ENCODE data around the gene BLOC1S4.

BLOC1S4 gene

GRCh38 chr4:6692806-6693205 is 23.2 kb upstream of the BLOC1S4 start:
- no peak for TF ChIP-seq CTCF (IDR thresholded peaks at IDR 0.05; ENCODE audit: low read depth, low read length)
- H3K4me3 ChIP-seq (ENCODE audit: low read depth, low read length), result no peak overlapping the region
- DNase-seq (ENCODE audit: low read depth, low spot score), result peak; percentile 12
- in situ Hi-C loops (cut with HindIII; ENCODE audit: low sequenced_read_pairs), result no loop called here

- no peak within 1 kb of the TSS for H3K4me3 ChIP-seq (ENCODE audit: low read depth, low read length)
- TF ChIP-seq CTCF (IDR thresholded peaks at IDR 0.05; ENCODE audit: low read depth, low read length), result no peak
- in situ Hi-C loops (cut with HindIII; ENCODE audit: low sequenced_read_pairs), result no loop called here
- no peak for DNase-seq (ENCODE audit: low read depth, low spot score)
Observed at GRCh38 chr4:6693231-6694176, 22.5 kb upstream of the BLOC1S4 start, which contains the start of gene S100P. Gene S100P (plus strand): TSS chr4:6693878. CDS start chr4:6693933, 55 bp downstream.

GRCh38 chr4:6694177-6694901 is 21.6 kb upstream of the BLOC1S4 start:
- DNase-seq (ENCODE audit: low read depth, low spot score), result no peak
- H3K4me3 ChIP-seq (ENCODE audit: low read depth, low read length), result no peak overlapping the region
- in situ Hi-C loops (cut with HindIII; ENCODE audit: low sequenced_read_pairs), result no loop called here
- no peak for TF ChIP-seq CTCF (IDR thresholded peaks at IDR 0.05; ENCODE audit: low read depth, low read length)

- DNase-seq (ENCODE audit: low read depth, low spot score), result no peak
- H3K4me3 ChIP-seq (ENCODE audit: low read depth, low read length), result no peak overlapping the region
- in situ Hi-C loops (cut with HindIII; ENCODE audit: low sequenced_read_pairs), result no loop called here
- TF ChIP-seq CTCF (IDR thresholded peaks at IDR 0.05; ENCODE audit: low read depth, low read length), result no peak
Observed at GRCh38 chr4:6695660-6696610, 20.0 kb upstream of the BLOC1S4 start.

GRCh38 chr4:6696611-6697010 is 19.4 kb upstream of the BLOC1S4 start:
- H3K4me3 ChIP-seq (ENCODE audit: low read depth, low read length), result no peak overlapping the region
- DNase-seq (ENCODE audit: low read depth, low spot score), result no peak
- in situ Hi-C loops (cut with HindIII; ENCODE audit: low sequenced_read_pairs), result no loop called here
- no peak for TF ChIP-seq CTCF (IDR thresholded peaks at IDR 0.05; ENCODE audit: low read depth, low read length)

- DNase-seq (ENCODE audit: low read depth, low spot score), result no peak
- no peak for TF ChIP-seq CTCF (IDR thresholded peaks at IDR 0.05; ENCODE audit: low read depth, low read length)
- in situ Hi-C loops (cut with HindIII; ENCODE audit: low sequenced_read_pairs), result no loop called here
- H3K4me3 ChIP-seq (ENCODE audit: low read depth, low read length), result no peak overlapping the region
Observed at GRCh38 chr4:6697131-6697530, 18.8 kb upstream of the BLOC1S4 start.

Data from astrocyte of the spinal cord (primary cell).